Measurements from ENCODE around the gene ADPRH.

GRCh38 chr3:119590706-119591105, 11.4 kb downstream of the ADPRH start:
- TF ChIP-seq CTCF (IDR thresholded peaks at IDR 0.05) (no peak), ESRRA (IDR thresholded peaks at IDR 0.05; ENCODE audit: borderline replicate concordance, low read length) (no peak), ELK1 (IDR thresholded peaks at IDR 0.05; ENCODE audit: low read depth, low read length) (no peak), MAX (IDR thresholded peaks at IDR 0.05) (no peak), HOXB5 (CRISPR knock-in tag; IDR thresholded peaks at IDR 0.05) (no peak), POLR2A (IDR thresholded peaks at IDR 0.05; ENCODE audit: low read length) (no peak), CEBPB (IDR thresholded peaks at IDR 0.05) (no peak), MYC (IDR thresholded peaks at IDR 0.05; ENCODE audit: borderline replicate concordance, low read length) (no peak), EP300 (IDR thresholded peaks at IDR 0.05) (no peak), JUNB (IDR thresholded peaks at IDR 0.05) (no peak), SREBF2 (IDR thresholded peaks at IDR 0.05) (no peak)

Data from A549 (cell line).